ENCODE data around the gene KHDC1.
"Not testable (repeated sequence)": the region's sequence is repeated elsewhere in the genome, so short reads cannot be mapped to it uniquely, and the experiment has no call there.

Gene KHDC1

DNA sequence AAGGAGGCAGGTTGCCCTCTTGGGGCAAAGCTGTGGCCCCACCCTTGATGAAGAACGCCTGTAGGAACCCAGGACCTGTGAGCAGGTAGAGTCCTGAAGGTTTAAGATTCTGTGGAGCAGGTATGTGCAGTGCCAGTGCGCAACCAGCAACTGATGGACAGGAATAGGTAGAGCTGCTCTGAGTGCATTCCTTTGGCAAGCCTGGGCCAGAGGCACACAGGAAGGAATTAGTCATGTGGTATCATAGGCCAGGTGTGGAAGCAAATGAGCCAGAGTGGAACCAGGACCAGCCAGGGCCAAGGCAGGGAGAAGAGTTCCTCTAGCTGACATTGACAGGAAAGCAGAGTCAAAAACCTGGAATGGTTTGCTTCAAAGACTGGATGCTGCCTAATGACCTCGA is 1.4 kb upstream of the KHDC1 start:
- H3K4me3 ChIP-seq (ENCODE audit: low read depth, low read length), result no peak overlapping the region
- in situ Hi-C loops (cut with HindIII; ENCODE audit: low sequenced_read_pairs), result no loop called here
- no peak for TF ChIP-seq CTCF (IDR thresholded peaks at IDR 0.05; ENCODE audit: low read depth, low read length, missing control alignments)
- no peak for DNase-seq (ENCODE audit: low read depth)

DNA sequence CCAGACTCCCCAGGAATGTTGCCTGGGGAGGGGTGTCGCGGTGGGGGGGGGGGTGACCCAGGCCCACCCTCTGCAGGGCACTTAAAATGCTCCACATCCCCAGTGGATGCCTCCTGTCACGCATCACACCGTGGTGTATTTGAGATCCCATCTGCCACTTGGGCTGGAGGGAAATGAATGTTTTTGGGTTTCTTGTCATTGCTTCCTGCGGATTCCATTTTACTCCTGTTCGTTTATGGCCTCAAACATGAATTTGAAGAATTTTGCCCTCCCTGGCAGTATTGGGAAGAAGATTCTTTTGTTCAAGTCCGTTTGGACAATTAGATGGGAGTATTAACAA is 544 bp upstream of the KHDC1 start:
- peak overlapping the region; percentile 71 for H3K4me3 ChIP-seq (ENCODE audit: low read depth, low read length)
- TF ChIP-seq CTCF (IDR thresholded peaks at IDR 0.05; ENCODE audit: low read depth, low read length, missing control alignments), result no peak
- DNase-seq (ENCODE audit: low read depth), result no peak
- in situ Hi-C loops (cut with HindIII; ENCODE audit: low sequenced_read_pairs), result no loop called here

DNA sequence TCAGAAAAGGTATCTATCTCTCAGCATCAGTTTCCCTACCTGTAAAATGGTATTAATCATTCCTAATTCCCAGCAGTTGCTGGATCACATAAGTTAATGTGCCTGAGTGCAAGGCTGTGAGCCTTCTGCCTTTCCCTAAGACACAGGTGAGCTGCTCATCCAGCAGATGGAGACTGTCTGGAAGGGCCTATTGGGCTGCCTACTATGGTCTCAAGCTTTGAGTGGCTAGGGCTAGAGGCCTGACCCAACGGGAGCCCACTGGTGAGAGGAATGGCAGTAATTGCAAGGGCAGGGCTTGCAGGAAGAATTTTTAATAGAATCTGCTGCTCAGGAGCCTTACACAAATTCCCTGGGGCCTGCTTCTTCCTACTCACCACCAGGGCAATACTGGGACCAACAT is 4.3 kb downstream of the KHDC1 start:
- TF ChIP-seq CTCF (IDR thresholded peaks at IDR 0.05; ENCODE audit: low read depth, low read length, missing control alignments), result no peak
- in situ Hi-C loops (cut with HindIII; ENCODE audit: low sequenced_read_pairs), result no loop called here
- no peak overlapping the region for H3K4me3 ChIP-seq (ENCODE audit: low read depth, low read length)
- DNase-seq (ENCODE audit: low read depth), result no peak

DNA sequence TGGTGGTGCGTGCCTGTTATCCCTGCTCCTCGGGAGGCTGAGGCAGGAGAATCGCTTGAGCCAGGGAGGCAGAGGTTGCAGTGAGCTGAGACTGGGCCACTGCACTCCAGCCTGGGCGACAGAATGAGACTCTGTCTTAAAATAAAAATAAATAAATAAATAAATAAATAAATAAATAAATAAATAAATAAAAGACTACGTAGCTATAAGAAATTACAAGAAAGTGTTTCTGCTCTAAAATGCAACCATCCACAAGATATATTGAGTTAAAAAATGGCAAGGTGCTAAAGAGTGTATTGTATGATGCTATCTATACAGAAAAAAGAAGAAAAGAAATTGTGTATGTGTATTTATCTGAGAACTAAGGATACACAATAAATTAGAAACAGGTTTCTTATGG is 8.7 kb downstream of the KHDC1 start:
- H3K4me3 ChIP-seq (ENCODE audit: low read depth, low read length); in situ Hi-C loops (cut with HindIII; ENCODE audit: low sequenced_read_pairs); DNase-seq (ENCODE audit: low read depth): not testable (repeated sequence)

DNA sequence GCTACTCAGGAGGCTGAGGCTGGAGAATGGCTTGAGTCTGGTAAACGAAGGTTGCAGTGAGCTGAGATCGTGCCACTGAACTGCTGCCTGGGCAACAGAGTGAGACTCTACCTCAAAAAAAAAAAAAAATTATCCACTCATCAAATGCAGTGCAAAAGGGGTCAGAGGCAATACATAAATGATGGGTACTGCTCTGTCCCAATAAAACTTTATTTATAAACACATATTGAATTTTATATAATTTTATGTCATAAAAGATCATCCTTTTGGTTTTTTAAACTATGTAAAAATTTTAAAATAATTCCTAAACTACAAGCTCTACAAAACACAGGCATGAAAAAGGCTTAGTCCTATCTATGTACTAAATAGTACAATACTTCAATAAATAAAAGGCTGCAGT is 10.3 kb downstream of the KHDC1 start:
- no peak overlapping the region for H3K4me3 ChIP-seq (ENCODE audit: low read depth, low read length)
- no peak for DNase-seq (ENCODE audit: low read depth)
- in situ Hi-C loops (cut with HindIII; ENCODE audit: low sequenced_read_pairs), result no loop called here
- no peak for TF ChIP-seq CTCF (IDR thresholded peaks at IDR 0.05; ENCODE audit: low read depth, low read length, missing control alignments)

- in situ Hi-C loops (cut with HindIII; ENCODE audit: low sequenced_read_pairs), result no loop called here
- no peak for DNase-seq (ENCODE audit: low read depth)
- no peak overlapping the region for H3K4me3 ChIP-seq (ENCODE audit: low read depth, low read length)
- TF ChIP-seq CTCF (IDR thresholded peaks at IDR 0.05; ENCODE audit: low read depth, low read length, missing control alignments), result no peak
These were observed 13.0 kb downstream of the KHDC1 start for GRCh38 chr6:73250016-73250415.

GRCh38 chr6:73248192-73248903 is 14.6 kb downstream of the KHDC1 start:
- H3K4me3 ChIP-seq (ENCODE audit: low read depth, low read length), result no peak overlapping the region
- in situ Hi-C loops (cut with HindIII; ENCODE audit: low sequenced_read_pairs), result no loop called here
- DNase-seq (ENCODE audit: low read depth), result no peak
- TF ChIP-seq CTCF (IDR thresholded peaks at IDR 0.05; ENCODE audit: low read depth, low read length, missing control alignments), result no peak
